NCI-H187 treated with DMSO at 0.1 percent for 48 hours (cell line): Measurements from ENCODE around the gene NIT1.

Experiments
- DNase-seq: peaks from one replicate; lab custom pipeline; 2025; lab: John Stamatoyannopoulos, UW

The NIT1 gene, protein sequence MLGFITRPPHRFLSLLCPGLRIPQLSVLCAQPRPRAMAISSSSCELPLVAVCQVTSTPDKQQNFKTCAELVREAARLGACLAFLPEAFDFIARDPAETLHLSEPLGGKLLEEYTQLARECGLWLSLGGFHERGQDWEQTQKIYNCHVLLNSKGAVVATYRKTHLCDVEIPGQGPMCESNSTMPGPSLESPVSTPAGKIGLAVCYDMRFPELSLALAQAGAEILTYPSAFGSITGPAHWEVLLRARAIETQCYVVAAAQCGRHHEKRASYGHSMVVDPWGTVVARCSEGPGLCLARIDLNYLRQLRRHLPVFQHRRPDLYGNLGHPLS

GRCh38 chr1:161117759-161118581 lies at the start of gene NIT1, which contains the start of gene PFDN2:
Gene NIT1, plus strand, starts transcription at chr1:161118105. Its CDS starts 72 bp downstream, at chr1:161118177.
Gene PFDN2, minus strand, starts transcription at chr1:161118037. Its CDS starts 11 bp downstream, at chr1:161118026.
- peak; percentile 52 for DNase-seq

DNA sequence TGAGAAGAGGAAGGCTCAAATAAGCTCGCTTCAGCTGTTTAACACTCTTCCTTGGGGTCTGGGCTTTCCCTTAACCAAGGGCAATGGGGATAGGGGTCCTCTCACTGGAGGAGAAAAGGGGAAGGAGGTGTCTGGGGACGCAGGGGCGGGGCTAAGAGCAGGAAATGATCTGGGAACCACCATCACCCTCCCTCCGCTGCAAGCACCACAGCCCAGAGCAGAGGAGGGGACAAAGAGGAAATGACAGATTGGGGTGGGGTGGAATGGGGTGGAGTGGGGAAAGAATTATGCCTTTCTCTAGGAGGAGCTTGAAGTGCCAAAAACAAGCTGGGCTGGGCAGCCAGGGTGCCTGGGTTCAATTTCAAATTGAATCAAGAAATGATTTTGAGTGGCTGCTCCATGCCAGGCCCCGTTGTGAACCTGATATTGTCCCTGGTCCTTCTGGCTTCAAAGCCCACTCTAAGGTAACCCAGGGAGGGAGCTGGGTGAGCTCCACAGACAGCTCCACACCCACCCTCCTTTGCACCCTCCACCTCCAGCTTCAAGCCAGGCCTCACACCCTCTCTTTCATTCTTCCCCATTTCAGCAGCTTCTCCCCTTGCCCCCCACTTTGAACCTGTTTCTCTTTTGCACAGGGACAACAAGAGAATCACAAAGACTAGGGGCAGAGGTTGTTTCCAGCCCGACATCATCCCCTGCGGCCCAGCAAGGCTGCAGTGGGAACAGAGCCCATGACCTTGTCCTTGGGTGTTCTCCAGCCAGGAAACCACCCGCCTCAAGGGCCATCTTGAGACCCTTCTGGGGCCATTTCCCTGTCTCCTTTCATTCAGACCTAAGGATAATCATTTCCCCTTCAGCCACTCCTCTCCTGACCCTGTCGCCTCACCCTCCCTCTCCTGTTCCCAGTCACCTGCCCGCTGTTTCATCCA lies 49.3 kb upstream of the NIT1 start:
- DNase-seq = no peak

DNA sequence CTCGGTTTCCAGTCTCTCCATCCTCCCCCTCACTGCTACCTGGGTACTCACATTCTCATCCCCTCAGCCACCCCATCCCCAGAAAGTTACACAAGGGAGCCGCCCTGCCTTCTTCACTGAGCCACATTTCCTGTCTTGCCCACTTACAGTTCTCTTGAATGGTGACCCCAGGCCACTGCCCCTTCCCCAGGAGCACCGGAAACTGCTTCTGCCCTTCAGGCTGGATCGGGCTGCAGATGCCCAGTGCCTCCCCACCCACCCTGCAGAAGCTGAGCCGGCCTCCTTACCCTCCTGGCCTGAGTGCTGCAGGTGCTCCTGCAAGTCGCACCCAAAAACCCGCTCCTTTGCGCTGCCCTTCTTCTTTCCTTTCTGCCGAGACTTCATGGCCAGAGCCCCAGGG lies 48.7 kb upstream of the NIT1 start:
- DNase-seq = no peak

GRCh38 chr1:161069731-161070270 lies 48.1 kb upstream of the NIT1 start, which contains the start of gene ARHGAP30:
Gene ARHGAP30, minus strand, starts transcription at chr1:161069891. Its CDS starts 267 bp downstream, at chr1:161069624.
- DNase-seq = no peak

DNA sequence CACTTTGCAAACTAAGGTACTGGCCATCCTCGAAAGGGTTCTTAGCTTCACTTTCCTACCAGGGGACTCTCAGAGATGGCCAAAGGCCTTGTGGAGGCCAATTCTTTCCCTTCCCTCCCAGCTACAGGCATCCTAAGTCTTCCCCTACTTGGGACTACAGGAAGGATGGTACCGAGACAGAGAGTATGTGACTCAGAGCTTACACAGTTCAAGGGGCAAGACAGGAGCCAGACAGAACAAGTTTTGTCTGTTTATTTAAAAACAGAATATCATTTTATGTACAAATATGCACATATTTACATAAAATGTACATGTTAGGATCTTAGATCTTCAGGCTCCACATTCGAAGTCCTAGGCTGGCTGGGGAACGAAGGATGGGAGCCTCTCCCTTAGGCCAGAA lies 47.1 kb upstream of the NIT1 start:
- no peak for DNase-seq

DNA sequence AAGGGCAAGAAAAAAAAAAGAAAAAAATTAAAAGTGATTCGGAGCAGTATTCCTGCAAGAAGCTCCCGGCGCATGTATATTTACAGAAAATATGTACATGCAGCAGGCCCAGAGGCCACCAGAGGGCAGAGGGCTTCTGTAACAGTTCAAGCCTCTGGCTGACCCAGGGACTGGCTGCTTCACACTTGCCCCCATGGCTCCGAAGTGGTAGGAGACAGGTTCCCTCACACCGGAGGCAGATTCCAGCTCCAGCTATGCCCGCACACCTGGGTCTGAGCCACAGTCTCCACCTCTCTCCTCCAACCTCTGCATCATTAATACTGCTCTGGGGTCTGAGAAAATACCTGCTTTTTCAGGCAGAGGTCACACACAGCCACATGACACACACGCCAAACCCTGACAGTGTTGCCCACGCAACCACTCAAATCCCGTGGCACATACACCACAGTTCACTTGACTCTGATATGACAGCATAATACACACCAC lies 46.0 kb upstream of the NIT1 start:
- no peak for DNase-seq

DNA sequence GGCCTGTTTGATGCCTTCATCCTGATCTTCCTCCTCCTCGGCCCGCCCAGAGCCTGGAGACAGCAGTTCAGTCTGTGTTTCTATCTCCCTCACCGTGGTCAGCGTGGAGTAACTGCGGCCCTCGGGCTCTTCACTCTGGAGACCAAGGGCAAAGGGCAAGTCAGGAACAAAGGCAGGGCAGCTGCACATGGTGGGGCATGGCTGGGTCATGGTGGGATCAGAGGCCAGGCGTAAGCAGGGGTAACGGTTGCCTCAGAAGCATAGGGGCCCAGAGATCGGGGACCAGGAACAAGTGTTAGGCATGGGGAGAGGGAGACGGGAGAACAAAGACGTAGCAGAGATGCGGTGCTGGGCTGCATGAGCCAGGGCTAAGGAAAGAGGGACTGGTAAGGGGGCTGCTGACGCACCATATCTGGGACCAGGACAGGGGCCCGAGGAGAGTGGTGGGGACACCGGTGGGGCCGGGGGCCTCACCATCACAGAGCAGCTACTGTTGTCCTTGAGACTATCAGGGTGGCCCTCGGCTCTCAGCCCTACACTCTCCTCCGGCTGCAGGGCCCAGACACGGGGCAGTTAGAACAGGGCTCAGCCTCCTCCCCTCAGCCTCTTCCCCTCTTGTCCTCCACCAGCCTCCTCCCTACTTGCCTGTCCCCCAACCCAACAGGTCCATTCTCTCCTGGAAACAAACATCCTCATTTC lies 45.0 kb upstream of the NIT1 start:
- no peak for DNase-seq

- DNase-seq = no peak
Observed at GRCh38 chr1:161073474-161074121, 44.3 kb upstream of the NIT1 start.

DNA sequence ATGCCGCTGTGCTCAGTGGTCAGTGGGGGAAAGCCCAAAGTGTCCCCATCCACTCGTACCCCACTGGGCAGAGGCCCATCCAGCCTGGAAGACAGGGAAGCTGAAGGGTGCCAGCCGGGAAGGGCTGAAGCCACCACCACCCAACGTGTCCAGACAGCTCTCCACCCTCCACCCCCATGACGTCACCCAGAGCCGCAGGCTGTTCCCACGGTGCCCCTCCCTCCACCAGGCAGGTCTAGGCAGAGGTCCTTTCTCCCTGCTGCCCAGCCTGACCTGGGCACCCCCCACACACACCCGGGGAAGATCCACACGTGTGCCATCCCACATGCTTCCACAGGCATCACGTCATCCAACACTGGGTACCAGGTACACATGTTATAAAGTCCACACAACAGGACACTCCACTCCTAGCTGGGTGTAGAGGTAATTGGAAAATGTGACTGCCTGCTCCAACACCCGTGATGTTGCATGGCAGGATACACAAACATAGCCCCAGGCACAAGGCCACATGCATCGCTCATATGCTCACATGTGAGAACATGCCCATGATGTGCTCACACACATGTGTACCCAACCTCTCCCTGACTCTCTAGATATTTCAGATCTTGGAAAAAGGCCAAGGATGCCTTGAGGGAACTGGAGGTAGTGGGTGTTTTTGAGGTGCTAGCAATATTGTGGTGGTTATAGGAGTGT lies 43.1 kb upstream of the NIT1 start:
- no peak for DNase-seq

DNA sequence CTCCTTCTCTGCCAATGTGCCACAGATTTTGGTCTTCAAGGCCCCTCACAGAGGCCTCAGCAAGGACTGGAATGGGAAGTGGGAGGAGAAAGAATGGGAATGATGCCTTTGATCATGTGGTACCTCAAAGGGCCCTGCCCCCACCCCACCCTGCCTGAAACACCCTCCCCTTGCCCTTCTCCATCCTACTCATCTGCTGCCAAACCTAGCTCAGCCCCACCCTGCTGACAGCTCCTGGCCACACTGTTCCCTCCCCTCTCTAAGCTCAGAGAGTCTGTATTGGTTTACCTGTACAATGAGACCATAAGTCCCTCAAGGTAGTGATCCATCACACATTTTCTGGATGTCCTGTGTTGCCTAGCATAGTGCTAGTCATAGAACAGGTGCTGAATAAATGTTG lies 41.5 kb upstream of the NIT1 start:
- DNase-seq = no peak

DNA sequence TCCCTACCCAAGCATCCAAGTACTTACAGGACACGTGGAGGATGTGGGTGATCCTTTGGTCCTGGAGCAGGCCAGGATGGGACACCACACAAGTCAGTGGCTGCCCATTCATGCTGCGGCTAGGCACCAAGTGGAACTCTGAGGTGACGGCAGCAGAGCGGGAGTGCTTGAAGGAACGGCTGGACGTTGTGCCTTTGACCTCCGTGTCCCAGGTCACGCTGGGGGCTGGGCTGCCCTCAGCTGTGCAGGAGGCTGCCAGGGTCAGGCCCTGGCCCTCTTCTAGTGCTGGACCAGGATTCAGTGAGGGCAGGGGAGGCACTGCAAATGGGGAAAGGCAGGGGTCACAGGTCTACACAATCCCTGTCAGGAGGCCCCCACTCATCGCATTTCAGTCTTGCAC lies 40.5 kb upstream of the NIT1 start:
- DNase-seq = no peak

DNA sequence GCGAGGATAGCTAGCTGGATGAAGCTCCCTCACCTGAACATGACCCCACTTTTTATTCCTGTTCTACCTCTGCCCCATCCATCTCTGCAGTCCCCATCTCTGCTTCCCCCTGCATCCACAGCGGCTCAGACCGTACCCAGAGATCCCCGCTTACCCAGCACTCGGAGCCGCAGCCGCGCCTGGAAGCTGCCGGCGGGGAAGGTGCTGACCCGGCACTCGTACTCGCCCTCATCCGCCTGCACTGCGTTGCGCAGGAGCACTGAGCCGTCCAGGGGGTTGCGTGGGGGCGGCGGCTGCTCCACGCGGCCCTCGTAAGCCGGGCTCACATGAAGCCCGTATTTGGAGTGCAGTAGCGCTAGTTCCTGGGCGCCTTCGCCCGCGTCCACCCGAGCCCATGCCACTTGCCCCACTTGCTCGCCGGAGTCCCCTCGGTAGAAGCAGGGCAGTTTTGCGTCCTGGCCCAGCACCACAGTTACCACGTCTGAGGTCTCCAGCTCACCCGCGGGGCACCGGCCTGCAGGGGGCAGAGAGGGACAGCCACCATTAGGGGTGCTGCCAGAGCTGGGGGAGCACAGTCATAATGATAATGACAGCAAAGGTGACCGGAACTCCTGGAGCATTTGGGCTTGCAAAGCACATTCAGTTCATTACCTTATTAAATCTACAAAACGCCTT lies 38.3 kb upstream of the NIT1 start:
- DNase-seq = no peak

DNA sequence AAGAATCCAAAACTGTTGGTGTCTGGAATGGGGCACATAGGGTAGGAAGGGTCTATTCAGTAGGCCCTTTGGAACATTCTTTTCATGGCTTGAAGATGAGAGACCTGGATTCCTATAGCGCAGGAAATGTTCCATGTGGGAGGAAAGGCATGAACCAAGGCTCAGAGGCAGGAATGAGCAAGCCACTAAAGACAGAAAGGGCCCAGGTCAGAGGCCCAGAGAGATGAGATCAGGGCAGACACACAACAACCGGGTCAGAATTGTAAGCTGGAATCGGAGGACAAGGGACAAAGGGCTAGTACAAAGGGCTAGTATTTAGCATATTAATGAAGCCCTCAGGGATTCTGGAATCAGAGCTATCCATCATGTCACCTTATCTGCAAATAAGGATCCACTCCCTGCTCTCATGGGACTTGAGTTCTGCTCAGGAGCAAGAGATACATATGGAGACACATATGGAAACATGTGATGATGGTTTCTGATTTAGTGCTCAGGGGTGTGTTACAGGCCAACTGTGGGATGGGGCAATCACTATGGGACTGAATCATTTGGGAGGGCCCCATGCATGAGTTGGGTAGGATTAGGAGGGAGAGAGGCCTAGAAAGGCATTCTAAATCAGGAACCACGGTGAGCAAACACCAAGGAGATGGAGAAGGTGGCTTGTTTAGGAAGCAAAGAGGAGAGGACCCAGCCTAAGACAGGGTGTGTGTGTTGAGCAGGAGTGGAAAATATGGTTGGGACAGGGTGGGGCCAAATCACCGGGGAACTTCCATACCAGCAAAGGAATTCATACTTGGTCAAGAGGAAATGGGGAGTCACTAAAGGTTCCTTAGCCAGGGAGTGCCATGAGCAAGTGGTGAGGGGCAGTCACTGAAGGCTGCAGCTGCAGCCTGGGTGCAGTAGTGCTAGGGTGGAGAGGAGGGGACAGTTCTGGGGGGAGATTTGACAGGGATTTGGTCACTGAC lies 37.2 kb upstream of the NIT1 start:
- DNase-seq = no peak

DNA sequence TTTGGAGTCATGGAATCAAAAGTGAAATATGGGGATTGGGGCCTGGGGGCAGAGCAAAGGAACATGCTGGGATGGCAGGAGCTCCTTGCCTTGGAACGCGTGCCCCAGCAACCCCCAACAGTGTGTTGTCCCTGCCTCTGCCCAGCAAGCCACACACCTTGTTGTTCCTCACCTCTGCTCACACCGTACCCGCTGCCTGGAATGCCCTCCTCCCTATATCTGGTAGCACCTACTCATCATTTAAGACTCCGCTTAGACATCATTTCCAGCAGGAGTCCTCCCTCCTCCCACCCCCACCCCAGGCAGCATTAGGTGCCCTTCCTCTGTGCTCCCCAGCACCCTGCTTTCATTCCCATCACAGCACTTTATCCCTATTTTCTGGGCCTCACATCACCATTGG lies 36.4 kb upstream of the NIT1 start:
- DNase-seq = no peak

- no peak for DNase-seq
Observed at GRCh38 chr1:161082483-161082882, 35.4 kb upstream of the NIT1 start.

DNA sequence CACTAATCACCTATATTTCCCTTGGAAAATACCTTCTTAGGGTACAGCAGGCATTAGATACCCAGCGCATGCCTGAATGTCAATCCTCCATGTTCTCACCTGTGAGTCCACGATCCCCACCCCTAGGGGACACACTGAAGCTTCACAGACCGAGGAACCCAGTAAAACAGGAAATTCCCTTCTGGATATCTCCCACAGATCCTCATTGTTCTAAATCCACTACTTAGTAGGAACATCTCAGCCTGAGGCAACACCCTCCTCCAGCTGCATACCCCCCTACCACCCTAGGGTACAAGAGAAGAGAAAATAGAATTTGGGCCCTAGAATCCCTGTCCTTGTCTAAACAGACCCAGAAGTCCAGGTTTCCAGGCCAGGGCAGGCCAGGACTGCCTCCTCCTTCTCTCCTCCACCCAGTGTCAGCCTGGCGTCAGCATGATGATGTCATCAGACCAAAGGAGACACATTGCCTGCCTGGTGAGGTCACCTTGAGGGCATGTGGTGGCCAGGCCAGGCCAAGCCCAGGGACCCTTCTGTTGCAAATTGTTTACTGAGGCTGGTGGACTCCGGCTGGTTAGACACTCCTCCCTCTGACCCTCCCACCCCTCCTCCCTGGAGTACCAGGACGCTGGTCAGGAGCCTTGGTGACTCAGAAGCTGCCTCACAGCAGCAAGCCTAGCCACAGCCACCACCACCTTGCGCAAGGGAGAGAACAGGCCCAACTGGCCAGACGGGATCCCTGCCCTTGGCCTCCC lies 34.7 kb upstream of the NIT1 start:
- no peak for DNase-seq
